ENCODE measurements around the gene MAP1B.
"Not testable (repeated sequence)": the region's sequence is repeated elsewhere in the genome, so short reads cannot be mapped to it uniquely, and the experiment has no call there.

The MAP1B gene

DNA sequence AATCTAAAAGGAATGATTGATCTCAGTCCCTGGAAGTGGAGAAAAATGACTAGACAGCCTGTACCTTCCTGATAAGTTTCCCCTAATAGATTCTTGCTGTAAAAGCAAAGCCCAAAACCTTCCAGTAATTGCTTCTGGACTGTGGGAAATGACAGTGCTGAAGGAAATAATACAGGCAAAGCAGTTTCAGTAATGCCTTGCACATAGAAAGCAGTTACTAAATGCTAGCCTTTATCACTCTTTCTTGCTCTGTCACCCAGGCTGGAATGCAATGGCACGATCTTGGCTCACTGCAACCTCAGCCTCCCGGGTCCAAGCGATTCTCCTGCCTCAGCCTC lies 50.3 kb downstream of the MAP1B start:
- H3K27ac ChIP-seq (ENCODE audit: low read depth, low read length): peak overlapping the region; percentile 19
- H3K36me3 ChIP-seq (ENCODE audit: control insufficient read depth, insufficient read depth, low read length): no peaks in the 10 kb centered on the region
- H3K27me3 ChIP-seq (ENCODE audit: control insufficient read depth, insufficient read depth, low read length): no peaks in the 10 kb centered on the region
- H3K4me3 ChIP-seq (ENCODE audit: low read length): no peak overlapping the region
- peaks cover 8% of the 10 kb centered on the region for H3K4me1 ChIP-seq (ENCODE audit: control insufficient read depth, insufficient read depth, low read length)
- H3K9ac ChIP-seq (ENCODE audit: low read length): no peak overlapping the region

DNA sequence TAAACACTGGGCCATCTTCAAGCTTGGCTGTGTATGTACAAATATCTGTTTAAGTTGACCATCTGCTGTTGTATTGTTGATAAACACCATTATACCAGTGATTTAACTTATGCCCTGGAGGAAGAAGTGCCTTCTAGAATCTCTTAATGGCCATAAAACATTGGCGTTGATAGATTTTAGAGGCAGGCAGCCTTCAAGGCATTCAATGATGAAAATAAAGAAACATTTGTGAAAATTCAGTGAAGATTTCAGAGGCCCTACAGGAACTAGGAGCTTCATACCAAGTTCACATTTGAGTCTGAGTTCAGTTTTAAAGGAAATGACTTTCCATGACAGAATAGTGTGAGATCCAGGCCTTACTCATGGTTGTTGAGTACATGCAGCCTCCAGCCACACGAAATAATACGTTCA lies 52.2 kb downstream of the MAP1B start:
- Histone ChIP-seq H3K4me1 (ENCODE audit: control insufficient read depth, insufficient read depth, low read length) (peaks cover 8% of the 10 kb centered on the region), H3K27ac (ENCODE audit: low read depth, low read length) (no peak overlapping the region), H3K27me3 (ENCODE audit: control insufficient read depth, insufficient read depth, low read length) (no peaks in the 10 kb centered on the region), H3K4me3 (ENCODE audit: low read length) (no peak overlapping the region), H3K36me3 (ENCODE audit: control insufficient read depth, insufficient read depth, low read length) (no peaks in the 10 kb centered on the region), H3K9ac (ENCODE audit: low read length) (no peak overlapping the region)

DNA sequence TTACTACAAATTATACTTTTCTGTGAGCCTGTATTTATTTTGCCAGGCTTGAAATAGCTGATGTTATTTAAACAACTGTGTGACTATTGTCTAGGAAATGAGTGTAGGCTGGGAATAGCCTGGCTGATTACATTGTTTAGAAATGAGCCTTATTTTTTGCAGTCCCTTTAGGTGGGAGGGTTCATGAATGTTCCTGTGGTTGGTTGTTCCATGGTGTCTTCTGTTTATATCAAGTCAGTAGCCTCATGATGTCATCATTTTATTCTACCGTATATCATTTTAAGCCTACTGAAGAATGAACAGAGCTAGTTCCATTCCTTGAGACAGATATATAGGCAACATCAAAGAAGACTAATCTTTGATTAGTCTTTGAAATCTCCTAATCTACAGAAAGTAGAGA lies 53.1 kb downstream of the MAP1B start:
- Histone ChIP-seq H3K27ac (ENCODE audit: low read depth, low read length) (no peak overlapping the region), H3K27me3 (ENCODE audit: control insufficient read depth, insufficient read depth, low read length) (no peaks in the 10 kb centered on the region), H3K4me3 (ENCODE audit: low read length) (no peak overlapping the region), H3K9ac (ENCODE audit: low read length) (no peak overlapping the region), H3K4me1 (ENCODE audit: control insufficient read depth, insufficient read depth, low read length) (peaks cover 8% of the 10 kb centered on the region), H3K36me3 (ENCODE audit: control insufficient read depth, insufficient read depth, low read length) (no peaks in the 10 kb centered on the region)

DNA sequence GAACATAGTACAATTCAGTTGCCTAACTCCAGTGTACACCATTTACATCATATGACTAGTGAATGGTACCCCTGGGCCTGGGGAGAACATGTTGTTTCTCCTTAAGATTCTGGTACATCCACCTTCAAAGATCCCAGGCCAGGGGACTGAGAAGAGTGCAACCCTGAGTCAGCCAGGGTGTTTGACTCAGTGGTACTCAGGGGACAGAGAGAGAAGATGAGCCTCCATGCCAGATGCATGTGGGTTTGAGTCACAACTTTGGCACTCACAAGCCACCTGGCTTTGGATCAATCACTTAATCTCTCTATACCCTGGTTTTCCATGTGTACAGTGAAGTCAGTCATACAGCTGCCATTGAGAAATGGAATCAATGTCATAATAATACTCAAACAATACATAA lies 53.7 kb downstream of the MAP1B start:
- H3K36me3 ChIP-seq (ENCODE audit: control insufficient read depth, insufficient read depth, low read length): no peaks in the 10 kb centered on the region
- H3K4me3 ChIP-seq (ENCODE audit: low read length): no peak overlapping the region
- H3K9ac ChIP-seq (ENCODE audit: low read length): no peak overlapping the region
- H3K27ac ChIP-seq (ENCODE audit: low read depth, low read length): no peak overlapping the region
- no peaks in the 10 kb centered on the region for H3K27me3 ChIP-seq (ENCODE audit: control insufficient read depth, insufficient read depth, low read length)
- H3K4me1 ChIP-seq (ENCODE audit: control insufficient read depth, insufficient read depth, low read length): peaks cover 8% of the 10 kb centered on the region

DNA sequence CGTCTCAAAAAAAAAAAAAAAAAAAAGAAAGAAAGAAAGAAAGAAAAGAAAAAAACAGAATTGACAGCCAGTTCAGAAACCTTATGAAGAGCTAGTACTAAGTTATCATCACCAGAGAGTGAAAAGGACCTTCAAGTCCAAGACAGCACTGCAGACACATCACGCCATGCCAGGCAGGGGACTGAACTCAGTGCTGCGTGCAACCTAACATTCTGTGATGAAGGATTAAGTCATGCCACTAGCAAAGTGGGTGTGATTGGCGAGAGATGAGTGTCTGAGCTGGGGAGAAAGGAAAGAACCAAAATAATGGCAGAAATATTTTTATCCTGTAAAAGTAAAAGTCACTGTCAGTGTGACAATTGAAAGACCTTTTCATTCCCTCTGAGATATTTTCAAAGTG lies 54.7 kb downstream of the MAP1B start:
- no peak overlapping the region for H3K27ac ChIP-seq (ENCODE audit: low read depth, low read length)
- H3K4me3 ChIP-seq (ENCODE audit: low read length): no peak overlapping the region
- H3K4me1 ChIP-seq (ENCODE audit: control insufficient read depth, insufficient read depth, low read length): peaks cover 5% of the 10 kb centered on the region
- no peak overlapping the region for H3K9ac ChIP-seq (ENCODE audit: low read length)
- H3K36me3 ChIP-seq (ENCODE audit: control insufficient read depth, insufficient read depth, low read length): no peaks in the 10 kb centered on the region
- H3K27me3 ChIP-seq (ENCODE audit: control insufficient read depth, insufficient read depth, low read length): no peaks in the 10 kb centered on the region

DNA sequence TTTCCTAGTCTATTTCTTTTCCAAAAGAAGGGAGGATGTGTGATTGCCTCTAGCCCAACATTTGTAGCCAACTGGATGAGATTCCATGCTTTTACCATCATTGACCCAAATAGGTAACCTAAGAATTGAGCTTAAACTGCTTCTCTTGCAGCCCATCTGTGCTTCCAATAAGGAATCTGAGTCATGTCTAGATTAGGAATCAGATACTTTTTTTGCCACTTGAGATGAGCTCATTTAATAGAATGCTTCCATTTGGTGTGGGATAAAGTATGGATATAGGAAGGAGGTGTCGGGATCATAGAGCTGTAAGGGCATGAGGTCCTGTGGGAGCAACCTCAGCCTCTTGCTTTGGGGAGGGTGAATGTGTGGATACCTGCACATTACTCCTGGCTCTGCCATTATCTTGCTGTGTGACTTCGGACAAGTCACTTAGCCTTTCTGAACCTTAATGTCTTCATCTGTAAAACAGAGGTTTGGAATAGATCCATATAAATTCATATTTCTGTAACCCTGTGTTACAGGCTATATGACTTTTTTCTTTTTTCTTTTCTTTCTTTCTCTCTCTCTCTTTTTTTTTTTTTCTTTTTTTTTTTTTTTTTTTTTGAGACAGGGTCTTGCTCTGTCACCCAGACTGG lies 56.2 kb downstream of the MAP1B start:
- Histone ChIP-seq H3K9ac (ENCODE audit: low read length) (no peak overlapping the region), H3K4me1 (ENCODE audit: control insufficient read depth, insufficient read depth, low read length) (no peaks in the 10 kb centered on the region), H3K27me3 (ENCODE audit: control insufficient read depth, insufficient read depth, low read length) (no peaks in the 10 kb centered on the region), H3K36me3 (ENCODE audit: control insufficient read depth, insufficient read depth, low read length) (no peaks in the 10 kb centered on the region), H3K27ac (ENCODE audit: low read depth, low read length) (no peak overlapping the region), H3K4me3 (ENCODE audit: low read length) (no peak overlapping the region)

DNA sequence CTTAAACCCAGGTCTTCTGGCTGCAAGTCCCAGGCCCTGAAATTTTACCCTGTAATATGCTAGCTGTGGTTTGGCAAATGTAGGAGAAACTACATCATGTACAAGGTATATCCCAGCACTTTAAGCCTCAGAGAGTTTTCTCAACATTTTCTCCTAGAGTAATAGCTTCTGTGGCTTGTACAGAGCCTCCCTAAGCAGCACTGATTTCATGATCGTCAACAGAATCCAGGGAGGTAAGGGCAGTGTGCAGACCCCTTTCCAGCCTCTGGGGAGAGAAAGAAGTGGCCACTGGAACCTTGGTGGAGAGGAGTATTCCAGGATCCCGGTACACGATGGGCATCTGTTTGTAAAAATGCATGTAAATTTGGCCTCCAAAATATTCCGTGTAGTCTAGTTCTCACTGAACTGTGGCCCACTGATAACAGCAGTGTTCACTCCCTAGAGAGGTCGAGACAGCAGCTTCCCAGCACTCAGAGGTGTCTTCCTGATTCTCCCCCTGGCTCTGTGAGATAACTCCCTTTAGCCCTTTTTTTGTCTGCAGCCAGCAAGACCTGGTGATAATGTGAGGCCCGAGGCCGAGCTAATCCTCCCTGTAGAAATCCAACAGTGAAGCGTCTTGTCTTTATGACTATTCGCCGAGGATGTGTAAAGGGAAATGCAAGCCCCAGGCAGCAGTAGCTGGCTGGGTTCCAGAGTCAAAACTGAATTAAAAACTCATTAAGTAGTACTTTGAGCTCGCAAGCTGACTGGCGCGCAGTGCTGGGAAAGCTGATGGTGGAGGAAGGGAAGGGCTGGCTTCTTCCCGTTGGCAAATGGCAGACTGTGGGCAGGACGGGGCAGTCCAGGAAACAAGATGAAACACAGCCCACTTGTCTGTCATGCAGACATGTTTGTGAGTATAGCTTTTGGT lies 59.0 kb downstream of the MAP1B start:
- H3K4me3 ChIP-seq (ENCODE audit: low read length): no peak overlapping the region
- H3K36me3 ChIP-seq (ENCODE audit: control insufficient read depth, insufficient read depth, low read length): no peaks in the 10 kb centered on the region
- H3K9ac ChIP-seq (ENCODE audit: low read length): no peak overlapping the region
- no peak overlapping the region for H3K27ac ChIP-seq (ENCODE audit: low read depth, low read length)
- H3K4me1 ChIP-seq (ENCODE audit: control insufficient read depth, insufficient read depth, low read length): no peaks in the 10 kb centered on the region
- no peaks in the 10 kb centered on the region for H3K27me3 ChIP-seq (ENCODE audit: control insufficient read depth, insufficient read depth, low read length)

DNA sequence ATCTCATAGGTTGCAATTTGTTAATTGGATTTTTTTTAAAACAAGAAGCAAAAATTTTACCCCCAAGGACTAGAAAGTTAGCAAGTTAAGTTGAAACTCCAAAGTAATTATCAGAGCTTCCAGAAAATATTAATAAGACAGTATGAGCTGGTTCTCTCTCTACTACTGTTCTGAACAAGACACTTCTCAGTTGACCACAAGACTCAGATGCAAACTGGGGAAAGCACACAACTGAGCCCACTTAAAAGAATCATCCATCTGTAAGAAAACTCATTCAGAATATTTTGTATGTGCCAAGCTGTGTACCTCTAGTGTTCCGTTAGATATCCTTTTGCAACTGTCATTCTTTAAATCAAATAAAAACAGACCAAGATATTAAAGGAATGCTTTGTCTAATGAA lies 60.0 kb downstream of the MAP1B start:
- H3K36me3 ChIP-seq (ENCODE audit: control insufficient read depth, insufficient read depth, low read length): no peaks in the 10 kb centered on the region
- H3K27me3 ChIP-seq (ENCODE audit: control insufficient read depth, insufficient read depth, low read length): no peaks in the 10 kb centered on the region
- H3K9ac ChIP-seq (ENCODE audit: low read length): no peak overlapping the region
- no peaks in the 10 kb centered on the region for H3K4me1 ChIP-seq (ENCODE audit: control insufficient read depth, insufficient read depth, low read length)
- H3K4me3 ChIP-seq (ENCODE audit: low read length): no peak overlapping the region
- H3K27ac ChIP-seq (ENCODE audit: low read depth, low read length): no peak overlapping the region

DNA sequence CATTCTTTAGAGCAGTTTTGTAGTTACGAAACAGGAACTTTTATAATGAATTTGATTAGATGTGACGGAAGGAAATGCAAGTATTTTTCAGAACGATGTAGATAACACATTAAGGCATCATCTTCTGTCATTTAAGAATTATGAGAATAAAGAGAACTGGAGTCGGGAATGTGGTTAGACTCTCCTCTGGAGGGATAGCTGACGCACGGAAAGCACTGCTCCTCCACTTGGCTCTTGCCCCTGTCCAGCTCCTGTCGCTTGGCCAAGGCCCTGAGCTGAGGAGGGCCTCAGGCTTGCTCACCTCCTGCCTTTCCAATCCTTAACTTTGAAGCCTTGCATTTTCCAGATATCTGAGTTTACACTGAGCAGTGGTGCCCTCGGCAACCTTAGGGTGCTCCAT lies 60.5 kb downstream of the MAP1B start:
- H3K4me1 ChIP-seq (ENCODE audit: control insufficient read depth, insufficient read depth, low read length): no peaks in the 10 kb centered on the region

DNA sequence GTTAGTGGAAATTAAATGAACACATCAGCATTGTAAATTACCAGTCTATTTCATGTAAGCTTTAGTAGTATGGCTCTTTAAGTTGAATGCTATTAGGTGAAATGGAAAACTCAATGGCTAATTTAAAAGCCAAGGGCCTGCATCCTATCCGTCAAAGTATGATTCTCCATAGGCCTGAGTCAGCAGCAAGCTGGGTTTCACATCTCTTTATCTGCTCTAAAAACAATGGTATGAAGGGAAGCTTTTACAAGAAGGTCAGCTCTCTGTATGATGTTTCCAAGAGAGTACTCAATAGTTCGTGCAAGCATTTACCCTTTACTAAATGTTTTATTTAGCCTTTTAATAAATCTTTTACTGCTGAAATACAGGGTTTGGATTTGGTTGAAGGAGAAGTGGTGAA lies 62.8 kb downstream of the MAP1B start:
- H3K27ac ChIP-seq (ENCODE audit: low read depth, low read length): no peak overlapping the region
- no peak overlapping the region for H3K9ac ChIP-seq (ENCODE audit: low read length)
- H3K4me3 ChIP-seq (ENCODE audit: low read length): no peak overlapping the region
- H3K36me3 ChIP-seq (ENCODE audit: control insufficient read depth, insufficient read depth, low read length): no peaks in the 10 kb centered on the region
- no peaks in the 10 kb centered on the region for H3K27me3 ChIP-seq (ENCODE audit: control insufficient read depth, insufficient read depth, low read length)
- no peaks in the 10 kb centered on the region for H3K4me1 ChIP-seq (ENCODE audit: control insufficient read depth, insufficient read depth, low read length)

More for the DNA sequence above, 60.5 kb downstream of the MAP1B start:
- Histone ChIP-seq H3K27me3 (ENCODE audit: control insufficient read depth, insufficient read depth, low read length) (no peaks in the 10 kb centered on the region), H3K4me3 (ENCODE audit: low read length) (no peak overlapping the region), H3K9ac (ENCODE audit: low read length) (no peak overlapping the region), H3K36me3 (ENCODE audit: control insufficient read depth, insufficient read depth, low read length) (no peaks in the 10 kb centered on the region), H3K27ac (ENCODE audit: low read depth, low read length) (no peak overlapping the region)

DNA sequence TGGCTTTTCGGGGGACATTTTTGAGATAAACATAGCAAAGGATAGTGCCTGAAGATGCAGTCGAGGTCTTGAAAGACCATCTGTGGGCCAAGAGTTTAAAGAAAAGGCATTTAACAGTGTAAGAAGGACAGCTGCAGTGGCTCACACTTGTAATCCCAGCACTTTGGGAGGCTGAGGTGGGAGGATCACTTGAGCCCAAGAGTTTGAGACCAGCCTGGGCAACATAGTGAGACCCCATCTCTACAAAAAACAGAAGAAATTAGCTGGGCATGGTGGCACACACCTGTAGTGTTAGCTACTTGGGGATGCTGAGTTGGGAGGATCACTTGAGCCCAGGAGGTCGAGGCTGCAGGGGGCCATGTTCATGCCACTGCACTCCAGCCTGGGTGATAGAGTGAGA lies 63.9 kb downstream of the MAP1B start:
- H3K36me3 ChIP-seq (ENCODE audit: control insufficient read depth, insufficient read depth, low read length); H3K4me3 ChIP-seq (ENCODE audit: low read length); H3K27ac ChIP-seq (ENCODE audit: low read depth, low read length); H3K4me1 ChIP-seq (ENCODE audit: control insufficient read depth, insufficient read depth, low read length); H3K9ac ChIP-seq (ENCODE audit: low read length); H3K27me3 ChIP-seq (ENCODE audit: control insufficient read depth, insufficient read depth, low read length): not testable (repeated sequence)

DNA sequence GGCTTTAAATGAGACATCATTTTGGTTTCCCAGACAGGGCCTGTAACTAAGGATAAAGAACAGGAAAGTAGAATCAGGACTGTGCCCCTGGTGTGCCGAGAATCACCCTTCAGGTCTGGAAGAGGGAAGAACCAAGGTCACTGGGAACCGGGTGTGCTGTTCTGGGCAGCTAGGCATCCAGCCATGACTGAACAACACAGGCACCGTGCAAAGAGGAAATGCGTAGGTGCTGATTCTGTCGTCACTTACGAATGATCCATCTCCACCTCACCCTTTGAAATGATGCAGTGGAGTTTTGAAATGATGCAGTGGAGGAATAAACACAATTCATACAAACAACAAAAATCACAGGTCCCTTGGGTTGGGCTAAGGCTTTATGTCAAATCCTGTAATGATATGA lies 64.4 kb downstream of the MAP1B start:
- Histone ChIP-seq H3K27me3 (ENCODE audit: control insufficient read depth, insufficient read depth, low read length) (no peaks in the 10 kb centered on the region), H3K4me3 (ENCODE audit: low read length) (no peak overlapping the region), H3K9ac (ENCODE audit: low read length) (no peak overlapping the region), H3K4me1 (ENCODE audit: control insufficient read depth, insufficient read depth, low read length) (no peaks in the 10 kb centered on the region), H3K27ac (ENCODE audit: low read depth, low read length) (no peak overlapping the region), H3K36me3 (ENCODE audit: control insufficient read depth, insufficient read depth, low read length) (no peaks in the 10 kb centered on the region)

DNA sequence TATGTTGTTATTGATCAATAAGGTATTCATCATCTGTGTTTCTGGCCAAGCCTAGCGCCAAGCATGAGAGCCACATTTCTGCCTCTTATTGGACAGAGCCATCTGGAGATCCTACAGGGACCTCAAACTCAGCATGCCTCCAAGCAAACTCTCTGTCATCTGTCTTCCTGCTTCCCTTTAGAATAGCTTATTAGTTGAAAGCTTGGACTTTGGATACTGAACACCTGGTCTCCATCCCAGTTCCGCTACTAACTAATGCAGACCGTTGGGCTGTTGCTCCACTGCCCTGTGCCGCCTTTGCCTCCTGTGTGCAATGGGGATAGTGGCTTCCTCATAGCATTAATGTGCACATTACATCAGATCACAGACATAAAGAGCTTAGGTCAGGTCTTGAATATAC lies 65.5 kb downstream of the MAP1B start:
- Histone ChIP-seq H3K36me3 (ENCODE audit: control insufficient read depth, insufficient read depth, low read length) (no peaks in the 10 kb centered on the region), H3K27me3 (ENCODE audit: control insufficient read depth, insufficient read depth, low read length) (no peaks in the 10 kb centered on the region), H3K9ac (ENCODE audit: low read length) (no peak overlapping the region), H3K27ac (ENCODE audit: low read depth, low read length) (no peak overlapping the region), H3K4me1 (ENCODE audit: control insufficient read depth, insufficient read depth, low read length) (no peaks in the 10 kb centered on the region), H3K4me3 (ENCODE audit: low read length) (no peak overlapping the region)
